Aorta (tissue), 5 donors: ENCODE measurements around the gene TYROBP. TPM values are rescaled to one million over a fixed set of nuclear protein-coding genes. Genes with fewer than 3 reads are reported as not detected.
A peak's percentile ranks its signal among the peaks of the same experiment; 100 is the strongest.

Experiments used
- ATAC-seq: fragments of 200-7000 bp; cut with Tn5 transposase; one replicate; pipeline ENCODE4 v1.9.1; 2022; ENCODE audit warnings: moderate library complexity; ENCODE audit not compliant: low FRiP score
- DNase-seq, 2 donors: peaks; one replicate each; pipeline ENCODE4 v3.0.0-alpha.2; 2020
- H3K27ac ChIP-seq, 2 donors: one replicate each; pipeline ENCODE4 v1.5.1; 2013; ENCODE audit warnings: low read length in 2 of 2, mild to moderate bottlenecking in 2 of 2, moderate library complexity in 2 of 2, control low read depth in 1 of 2, inconsistent platforms in 1 of 2, low read depth in 1 of 2
- H3K27me3 ChIP-seq, 2 donors: one replicate each; pipeline ENCODE4 v1.6.1; 2013; ENCODE audit warnings: control low read depth in 1 of 2, low read length in 1 of 2, mild to moderate bottlenecking in 1 of 2, moderate library complexity in 1 of 2; ENCODE audit not compliant: insufficient read depth in 2 of 2, control insufficient read depth in 1 of 2
- H3K36me3 ChIP-seq, 2 donors: one replicate each; pipeline ENCODE4 v1.6.1; 2013; ENCODE audit warnings: control low read depth in 1 of 2, low read length in 1 of 2, mild to moderate bottlenecking in 1 of 2; ENCODE audit not compliant: insufficient read depth in 2 of 2, control insufficient read depth in 1 of 2
- H3K4me1 ChIP-seq, 2 donors: one replicate each; pipeline ENCODE4 v1.6.1; 2013; ENCODE audit warnings: low read length in 2 of 2, control low read depth in 1 of 2, mild to moderate bottlenecking in 1 of 2, moderate library complexity in 1 of 2; ENCODE audit not compliant: insufficient read depth in 2 of 2, control insufficient read depth in 1 of 2
- H3K4me3 ChIP-seq, 2 donors: one replicate each; pipeline ENCODE4 v1.5.1; 2013; ENCODE audit warnings: low read length in 2 of 2, control low read depth in 1 of 2, mild to moderate bottlenecking in 1 of 2
- H3K9me3 ChIP-seq: one replicate; pipeline ENCODE4 v1.6.1; 2013; ENCODE audit warnings: mild to moderate bottlenecking, low read length; ENCODE audit not compliant: control insufficient read depth
- WGBS, 2 donors: extraction: QIAGEN DNeasy Blood & Tissue Kit; methylation state at CpG; one replicate each; pipeline ENCODE4 v1.1.7; 2013; 5-methylcytosine and 5-hydroxymethylcytosine counted together
- intact Hi-C, 2 donors: fragments of 100-400 bp; cut with DNase I; formaldehyde crosslinking; loops; one replicate each; pipeline versions ENCODE4 v1.14.2 to v1.15.0; 2022
- polyA plus RNA-seq, 2 donors: library from polyadenylated mRNA; stranded (reverse); fragments of 200-250 nt; gene quantifications; one replicate each; pipeline ENCODE4 v1.2.3, GENCODE V29; 2013
- total RNA-seq, 2 donors: library from RNA; stranded (reverse); fragmentation: NEBNext Ultra II Directional; extraction: Animal tissue kit (Norgen Biotek cat#: 25700); gene quantifications; one replicate each; pipeline ENCODE4 v1.2.1, GENCODE V29; 2021
- donor health status: healthy with polysubstance abuse.
- donor health status: Bipolar disorder and iron deficiency.
- donor health status: DM: no; HTN: no; CAD: no.
- donor health status: DM: no; HTN: no; CAD: no.
- donor health status: DM: yes; HTN: yes; CAD: no.

The TYROBP gene
- total and polyA plus RNA-seq, 4 donors, result 48.8 to 327 (median 108) TPM

- DNase-seq, result no peak
- no peaks in the 10 kb centered on the region for H3K36me3 ChIP-seq
- intact Hi-C loops, result no loop called here
- peaks cover 2% of the 10 kb centered on the region for H3K9me3 ChIP-seq
- H3K4me1 ChIP-seq, result no peaks in the 10 kb centered on the region
- no peak overlapping the region for H3K27ac ChIP-seq
- WGBS, 2 donors, result 89 to 90% methylated on average over 5 of the region's 5 CpGs
- no peak overlapping the region for H3K4me3 ChIP-seq
- no peak for ATAC-seq
- no peaks in the 10 kb centered on the region for H3K27me3 ChIP-seq
Observed at GRCh38 chr19:35863018-35863417, 45.1 kb downstream of the TYROBP start.

GRCh38 chr19:35862528-35862927 is 45.6 kb downstream of the TYROBP start:
- no peak for ATAC-seq
- no peak for DNase-seq
- H3K4me3 ChIP-seq, result no peak overlapping the region
- intact Hi-C loops, result no loop called here
- H3K27ac ChIP-seq, result no peak overlapping the region
- H3K4me1 ChIP-seq, result no peaks in the 10 kb centered on the region
- no peaks in the 10 kb centered on the region for H3K36me3 ChIP-seq
- H3K9me3 ChIP-seq, result peaks cover 2% of the 10 kb centered on the region
- 83 to 85% methylated on average over 12 to 14 of the region's 14 CpGs for WGBS, 2 donors
- no peaks in the 10 kb centered on the region for H3K27me3 ChIP-seq

GRCh38 chr19:35861640-35862160 is 46.4 kb downstream of the TYROBP start:
- intact Hi-C loops, result no loop called here
- Histone ChIP-seq H3K4me1 (no peaks in the 10 kb centered on the region), H3K4me3 (no peak overlapping the region), H3K9me3 (peaks cover 2% of the 10 kb centered on the region), H3K36me3 (no peaks in the 10 kb centered on the region), H3K27me3 (no peaks in the 10 kb centered on the region), H3K27ac (no peak overlapping the region)
- DNase-seq (no peak), ATAC-seq (no peak)
- WGBS, 2 donors, result 48% methylated on average over 19 of the region's 19 CpGs

GRCh38 chr19:35860818-35861639 is 47.1 kb downstream of the TYROBP start:
- H3K36me3 ChIP-seq, result no peaks in the 10 kb centered on the region
- 11% methylated on average over 49 to 55 of the region's 55 CpGs for WGBS, 2 donors
- no peak overlapping the region for H3K4me3 ChIP-seq
- H3K27me3 ChIP-seq, result no peaks in the 10 kb centered on the region
- H3K9me3 ChIP-seq, result peaks cover 2% of the 10 kb centered on the region
- H3K4me1 ChIP-seq, result no peaks in the 10 kb centered on the region
- H3K27ac ChIP-seq, result no peak overlapping the region
- ATAC-seq (peak; percentile 27), DNase-seq (no peak)
- intact Hi-C loops, result no loop called here

GRCh38 chr19:35860436-35860817 is 47.7 kb downstream of the TYROBP start:
- ATAC-seq (no peak), DNase-seq (no peak)
- Histone ChIP-seq H3K4me1 (no peaks in the 10 kb centered on the region), H3K27me3 (no peaks in the 10 kb centered on the region), H3K4me3 (no peak overlapping the region), H3K27ac (no peak overlapping the region), H3K9me3 (peaks cover 2% of the 10 kb centered on the region), H3K36me3 (no peaks in the 10 kb centered on the region)
- intact Hi-C loops, result no loop called here
- WGBS, 2 donors, result 20 to 25% methylated on average over 24 of the region's 24 CpGs

- no peaks in the 10 kb centered on the region for H3K4me1 ChIP-seq
- intact Hi-C loops, result no loop called here
- H3K36me3 ChIP-seq, result no peaks in the 10 kb centered on the region
- H3K9me3 ChIP-seq, result peaks cover 2% of the 10 kb centered on the region
- 80 to 91% methylated on average over 4 of the region's 4 CpGs for WGBS, 2 donors
- DNase-seq (no peak), ATAC-seq (no peak)
- H3K27me3 ChIP-seq, result no peaks in the 10 kb centered on the region
- H3K4me3 ChIP-seq, result no peak overlapping the region
- no peak overlapping the region for H3K27ac ChIP-seq
Observed at GRCh38 chr19:35859414-35859813, 48.7 kb downstream of the TYROBP start.

GRCh38 chr19:35858311-35858710 is 49.8 kb downstream of the TYROBP start:
- no peaks in the 10 kb centered on the region for H3K4me1 ChIP-seq
- H3K36me3 ChIP-seq, result no peaks in the 10 kb centered on the region
- intact Hi-C loops, result no loop called here
- 76 to 78% methylated on average over 6 of the region's 6 CpGs for WGBS, 2 donors
- peaks cover 2% of the 10 kb centered on the region for H3K9me3 ChIP-seq
- no peak overlapping the region for H3K4me3 ChIP-seq
- DNase-seq (no peak), ATAC-seq (no peak)
- H3K27me3 ChIP-seq, result no peaks in the 10 kb centered on the region
- H3K27ac ChIP-seq, result no peak overlapping the region

GRCh38 chr19:35856546-35857149 is 51.4 kb downstream of the TYROBP start, which contains the start of gene KIRREL2:
TSS of gene KIRREL2 (plus strand) at chr19:35856911. CDS start at chr19:35857120, 209 bp downstream.
- no peak for DNase-seq
- H3K27me3 ChIP-seq, result no peaks in the 10 kb centered on the region

More at GRCh38 chr19:35856546-35857149, 51.4 kb downstream of the TYROBP start, which contains the start of gene KIRREL2:
- Histone ChIP-seq H3K36me3 (no peaks in the 10 kb centered on the region), H3K4me3 (peak within 1 kb of the TSS in 1 of 2 donors; percentile 22), H3K4me1 (no peaks in the 10 kb centered on the region), H3K9me3 (peaks cover 2% of the 10 kb centered on the region), H3K27ac (no peak within 1 kb of the TSS)
- WGBS, 2 donors, result 0 to 1% methylated on average over 41 to 42 of the region's 42 CpGs
- no peak for ATAC-seq
- intact Hi-C loops, result no loop called here
